GM10266 (cell line): ENCODE data around the gene HLA-G.

ENCODE experiments used
- DNase-seq: peaks from one replicate; pipeline ENCODE4 v3.0.0; 2012; ENCODE audit errors: extremely low spot score
- TF ChIP-seq, protein P1 (sequence below): IDR thresholded peaks from 2 replicates; pipeline ENCODE4 v1.5.1; 2012; ENCODE audit warnings: mild to moderate bottlenecking, low read depth; ENCODE audit not compliant: control insufficient read depth, insufficient read depth; ENCODE audit errors: missing control alignments

HLA-G gene

DNA sequence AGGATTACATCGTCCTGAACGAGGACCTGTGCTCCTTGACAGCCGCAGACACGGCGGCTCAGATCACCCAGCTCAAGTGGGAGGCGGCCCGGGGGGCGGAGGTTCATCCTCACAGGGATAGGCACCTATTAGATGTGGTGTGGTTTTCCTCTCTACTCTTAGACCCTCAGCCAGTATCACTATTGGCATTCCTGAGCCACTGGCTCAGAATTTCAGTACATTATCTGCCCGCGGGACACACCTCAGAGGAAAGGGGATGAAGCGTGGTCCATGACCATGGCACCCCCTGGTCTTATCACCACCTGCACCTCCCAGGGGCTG, 34.6 kb upstream of the HLA-G start:
- no peak for DNase-seq
- TF ChIP-seq, protein P1, sequence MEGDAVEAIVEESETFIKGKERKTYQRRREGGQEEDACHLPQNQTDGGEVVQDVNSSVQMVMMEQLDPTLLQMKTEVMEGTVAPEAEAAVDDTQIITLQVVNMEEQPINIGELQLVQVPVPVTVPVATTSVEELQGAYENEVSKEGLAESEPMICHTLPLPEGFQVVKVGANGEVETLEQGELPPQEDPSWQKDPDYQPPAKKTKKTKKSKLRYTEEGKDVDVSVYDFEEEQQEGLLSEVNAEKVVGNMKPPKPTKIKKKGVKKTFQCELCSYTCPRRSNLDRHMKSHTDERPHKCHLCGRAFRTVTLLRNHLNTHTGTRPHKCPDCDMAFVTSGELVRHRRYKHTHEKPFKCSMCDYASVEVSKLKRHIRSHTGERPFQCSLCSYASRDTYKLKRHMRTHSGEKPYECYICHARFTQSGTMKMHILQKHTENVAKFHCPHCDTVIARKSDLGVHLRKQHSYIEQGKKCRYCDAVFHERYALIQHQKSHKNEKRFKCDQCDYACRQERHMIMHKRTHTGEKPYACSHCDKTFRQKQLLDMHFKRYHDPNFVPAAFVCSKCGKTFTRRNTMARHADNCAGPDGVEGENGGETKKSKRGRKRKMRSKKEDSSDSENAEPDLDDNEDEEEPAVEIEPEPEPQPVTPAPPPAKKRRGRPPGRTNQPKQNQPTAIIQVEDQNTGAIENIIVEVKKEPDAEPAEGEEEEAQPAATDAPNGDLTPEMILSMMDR = no peak

DNA sequence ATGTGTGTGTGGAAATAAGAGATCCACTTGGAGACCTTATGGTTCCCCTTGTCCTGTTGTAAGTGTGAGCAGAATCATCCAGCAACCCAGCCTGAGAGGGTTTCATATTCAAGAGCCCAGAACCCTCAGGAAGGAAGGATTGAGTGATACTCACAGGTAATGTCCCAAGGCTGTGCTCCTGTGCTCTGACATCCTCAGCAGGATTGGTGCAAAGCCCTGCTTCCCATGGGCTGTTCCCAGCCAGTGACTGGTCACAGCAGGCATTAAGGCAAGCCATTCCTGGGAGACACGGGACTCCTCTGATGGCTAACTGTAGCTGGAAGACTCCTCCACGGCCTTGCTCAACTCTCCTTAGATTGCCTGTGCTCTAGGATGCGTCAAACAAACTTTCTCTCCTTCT, 33.8 kb upstream of the HLA-G start:
- DNase-seq = no peak
- TF ChIP-seq, protein P1 = no peak

DNA sequence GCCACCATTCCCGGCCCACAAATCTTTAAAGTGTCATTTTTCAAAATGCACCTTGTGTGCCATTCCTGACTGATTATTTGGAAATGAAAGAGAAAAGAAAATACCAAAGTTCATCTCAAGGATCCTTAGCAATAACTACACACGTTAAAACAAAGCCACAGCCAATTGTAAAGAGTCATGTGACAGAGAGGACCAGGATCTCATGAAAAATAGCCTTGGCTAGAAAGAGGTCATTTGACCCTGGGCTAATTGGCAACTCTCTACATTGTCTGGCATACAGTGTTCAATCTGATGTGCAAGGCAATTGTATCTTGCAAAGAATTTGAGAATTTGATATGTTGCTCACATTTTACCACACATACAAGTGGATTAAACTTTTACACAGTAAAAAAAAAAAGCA, 31.6 kb upstream of the HLA-G start:
- TF ChIP-seq, protein P1 = no peak
- no peak for DNase-seq

DNA sequence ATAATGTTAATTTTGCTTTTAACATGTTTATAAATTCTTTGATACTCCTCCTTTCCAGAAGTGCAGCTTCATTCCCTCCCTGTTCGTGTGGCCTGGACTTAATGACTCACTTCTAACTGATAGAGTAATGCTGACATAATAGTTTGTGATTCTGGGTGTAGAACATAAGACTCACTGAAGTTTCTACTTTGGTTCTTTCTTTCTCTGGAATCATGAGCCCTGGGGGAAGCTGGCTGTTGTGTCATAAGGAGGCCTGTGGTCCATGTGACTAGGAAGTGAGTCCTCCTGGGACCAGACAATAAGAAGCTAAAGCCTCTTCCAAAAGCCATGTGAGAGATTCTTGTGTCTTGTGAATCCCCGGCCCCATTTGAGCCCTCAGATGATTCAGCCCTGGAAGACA, 30.5 kb upstream of the HLA-G start:
- DNase-seq = no peak
- TF ChIP-seq, protein P1 = no peak

DNA sequence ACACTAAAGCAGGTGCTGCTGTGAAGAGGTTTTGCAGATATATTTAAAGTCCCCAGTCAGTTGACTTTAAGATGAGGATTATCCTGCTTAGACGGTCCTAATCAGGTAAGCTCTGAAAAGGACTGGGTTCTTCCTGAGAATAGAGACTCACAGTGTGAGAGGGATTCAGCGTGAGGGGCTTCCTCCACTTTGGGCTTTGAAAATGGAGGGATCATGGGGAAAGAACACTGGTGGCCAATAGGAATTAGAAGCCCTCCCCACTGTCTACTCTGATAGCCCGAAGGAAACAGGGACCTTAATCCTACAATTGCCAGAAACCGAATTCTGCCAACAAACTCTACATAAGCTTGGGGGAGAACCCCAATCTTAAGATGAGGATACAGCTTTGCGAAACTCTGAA, 29.7 kb upstream of the HLA-G start:
- DNase-seq = no peak
- TF ChIP-seq, protein P1 = no peak

DNA sequence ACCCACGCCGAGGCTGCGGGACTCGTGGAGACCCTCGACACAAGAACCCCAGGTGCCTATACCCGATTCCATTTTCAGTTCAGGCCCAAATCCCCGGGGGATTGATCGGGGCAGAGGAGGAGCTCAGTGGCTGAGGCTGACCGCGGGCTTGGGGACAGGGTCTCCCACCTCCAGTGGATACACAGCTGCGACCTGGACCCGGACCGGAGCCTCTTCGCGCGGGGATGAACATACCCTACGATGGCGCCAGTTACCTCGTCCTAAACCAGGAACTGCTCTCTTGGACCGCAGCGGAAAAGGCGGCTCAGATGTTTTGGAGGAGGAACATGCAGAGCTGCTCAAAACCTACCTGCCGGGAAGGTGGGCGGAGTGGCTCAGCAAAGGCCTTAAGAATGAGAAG, 27.4 kb upstream of the HLA-G start:
- TF ChIP-seq, protein P1 = no peak
- no peak for DNase-seq

DNA sequence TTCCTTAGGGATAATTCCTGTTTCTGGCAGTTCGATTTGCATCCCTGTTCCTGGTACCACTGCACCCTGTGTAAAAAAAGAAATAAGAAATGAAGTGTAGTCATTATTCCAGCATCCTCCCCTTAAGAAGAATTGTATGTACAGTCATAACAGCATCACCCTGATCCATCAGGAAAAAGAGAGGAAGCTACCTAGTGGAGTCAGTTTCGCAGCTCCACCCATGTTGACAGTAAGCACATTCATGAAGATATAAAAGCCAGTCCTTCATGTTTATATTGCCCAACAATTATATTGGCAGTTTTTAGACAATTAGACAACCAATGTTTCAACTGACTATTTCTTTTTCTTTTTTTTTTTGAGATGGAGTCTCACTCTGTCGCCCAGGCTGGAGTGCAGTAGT, 21.2 kb upstream of the HLA-G start:
- TF ChIP-seq, protein P1 = no peak
- no peak for DNase-seq
